HG03521 (cell line): ENCODE data around the gene KCTD16.

Experiments
- ATAC-seq: cut with Tn5 transposase; IDR thresholded peaks from one replicate; pipeline ENCODE4 v1.9.1; 2021; ENCODE audit warnings: mild to moderate bottlenecking, moderate library complexity; ENCODE audit not compliant: unreplicated experiment

The KCTD16 gene

GRCh38 chr5:144170276-144171024 is at the start of gene KCTD16, which contains the start of gene YIPF5:
Gene KCTD16 (plus strand): TSS chr5:144170873.
Gene YIPF5 (minus strand): TSS chr5:144170659. CDS start chr5:144169955, 704 bp downstream.
- ATAC-seq: peak; percentile 99

GRCh38 chr5:144121577-144121976 is 49.1 kb upstream of the KCTD16 start:
- ATAC-seq: no peak

GRCh38 chr5:144122081-144122480 is 48.6 kb upstream of the KCTD16 start:
- no peak for ATAC-seq

- no peak for ATAC-seq
Measured at GRCh38 chr5:144122641-144123040, 48.0 kb upstream of the KCTD16 start.

- ATAC-seq: no peak
Measured at GRCh38 chr5:144125163-144125726, 45.4 kb upstream of the KCTD16 start.

- no peak for ATAC-seq
Measured at GRCh38 chr5:144126707-144127106, 44.0 kb upstream of the KCTD16 start.

- no peak for ATAC-seq
Measured at GRCh38 chr5:144128844-144129243, 41.8 kb upstream of the KCTD16 start.

GRCh38 chr5:144130306-144130705 is 40.4 kb upstream of the KCTD16 start:
- no peak for ATAC-seq

- no peak for ATAC-seq
Measured at GRCh38 chr5:144131261-144131660, 39.4 kb upstream of the KCTD16 start.

GRCh38 chr5:144133050-144133633 is 37.5 kb upstream of the KCTD16 start:
- ATAC-seq: no peak

GRCh38 chr5:144134194-144134826 is 36.4 kb upstream of the KCTD16 start:
- ATAC-seq: no peak

- no peak for ATAC-seq
Measured at GRCh38 chr5:144135113-144135762, 35.4 kb upstream of the KCTD16 start.

GRCh38 chr5:144139586-144139985 is 31.1 kb upstream of the KCTD16 start:
- no peak for ATAC-seq

GRCh38 chr5:144141585-144141984 is 29.1 kb upstream of the KCTD16 start:
- no peak for ATAC-seq

- peak; percentile 97 for ATAC-seq
Measured at GRCh38 chr5:144142139-144142823, 28.4 kb upstream of the KCTD16 start.

GRCh38 chr5:144142824-144143162 is 27.9 kb upstream of the KCTD16 start:
- ATAC-seq: no peak

GRCh38 chr5:144143625-144144024 is 27.0 kb upstream of the KCTD16 start:
- ATAC-seq: no peak

- no peak for ATAC-seq
Measured at GRCh38 chr5:144144956-144145751, 25.5 kb upstream of the KCTD16 start.

- ATAC-seq: no peak
Measured at GRCh38 chr5:144151026-144151425, 19.6 kb upstream of the KCTD16 start.

GRCh38 chr5:144156767-144157171 is 13.9 kb upstream of the KCTD16 start:
- no peak for ATAC-seq
